ENCODE measurements around the gene CACNB2. TPM values are rescaled to one million over a fixed set of nuclear protein-coding genes. Genes with fewer than 3 reads are reported as not detected.

CACNB2 gene
- total and polyA plus RNA-seq, 9 donors: 1.1 to 2.0 (median 1.4) TPM

DNA sequence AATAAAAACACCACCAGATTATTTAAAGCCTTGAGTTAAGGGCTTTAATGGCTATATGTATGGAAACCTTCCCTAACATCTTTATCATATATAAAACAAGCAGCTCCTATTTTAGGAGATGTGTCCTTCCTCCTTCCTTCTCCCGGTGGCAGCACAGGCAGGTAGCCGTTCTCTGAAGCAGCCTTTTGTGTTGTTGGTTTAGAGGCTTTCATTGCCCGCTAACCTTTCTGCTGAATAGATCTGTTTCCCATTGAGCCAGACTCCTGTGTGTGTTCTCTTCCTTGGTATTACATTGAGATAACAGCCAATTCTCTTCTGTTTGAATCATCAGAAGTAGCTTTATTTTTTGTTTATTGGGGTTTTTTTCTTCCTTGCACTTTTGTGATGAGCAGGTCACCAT is 131.3 kb downstream of the CACNB2 start:
- Histone ChIP-seq H3K4me1 (ENCODE audit: control insufficient read depth, insufficient read depth, low read length) (no peaks in the 10 kb centered on the region), H3K27me3 (ENCODE audit: control insufficient read depth, insufficient read depth, low read length) (no peaks in the 10 kb centered on the region), H3K4me3 (ENCODE audit: low read length) (no peak overlapping the region), H3K9me3 (replicated peaks; ENCODE audit: control insufficient read depth, low read depth, low read length) (no peaks in the 10 kb centered on the region), H3K27ac (ENCODE audit: low read length) (no peak overlapping the region), H3K36me3 (ENCODE audit: control insufficient read depth, insufficient read depth, low read length) (no peaks in the 10 kb centered on the region)
- no peak for DNase-seq
- WGBS (ENCODE audit: insufficient coverage): no CpG with 5 or more reads among the region's 3 CpGs

DNA sequence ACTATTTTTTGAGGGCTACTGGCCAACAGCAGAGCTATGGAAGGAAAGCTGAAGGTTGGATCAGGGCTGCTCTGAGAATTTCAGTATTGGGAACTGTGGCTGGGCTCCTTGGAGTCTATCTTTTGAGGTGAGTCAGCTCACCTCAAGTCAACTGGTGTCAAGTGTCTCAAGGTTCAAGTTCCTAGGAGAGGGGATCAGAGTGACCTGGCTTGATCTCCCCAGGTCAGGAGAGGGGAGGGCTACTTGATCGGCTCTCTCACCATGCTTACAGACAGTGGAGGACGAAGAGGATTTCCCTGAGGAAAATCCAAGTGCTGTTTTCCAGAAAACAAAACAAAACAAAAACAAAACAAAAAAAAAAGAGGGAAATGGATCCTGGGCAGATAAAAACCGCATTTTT is 132.8 kb downstream of the CACNB2 start:
- no peak for DNase-seq
- H3K4me1 ChIP-seq (ENCODE audit: control insufficient read depth, insufficient read depth, low read length): no peaks in the 10 kb centered on the region
- H3K27ac ChIP-seq (ENCODE audit: low read length): no peak overlapping the region
- H3K36me3 ChIP-seq (ENCODE audit: control insufficient read depth, insufficient read depth, low read length): no peaks in the 10 kb centered on the region
- H3K9me3 ChIP-seq (replicated peaks; ENCODE audit: control insufficient read depth, low read depth, low read length): no peaks in the 10 kb centered on the region
- no CpG with 5 or more reads among the region's 3 CpGs for WGBS (ENCODE audit: insufficient coverage)
- H3K27me3 ChIP-seq (ENCODE audit: control insufficient read depth, insufficient read depth, low read length): no peaks in the 10 kb centered on the region
- H3K4me3 ChIP-seq (ENCODE audit: low read length): no peak overlapping the region

DNA sequence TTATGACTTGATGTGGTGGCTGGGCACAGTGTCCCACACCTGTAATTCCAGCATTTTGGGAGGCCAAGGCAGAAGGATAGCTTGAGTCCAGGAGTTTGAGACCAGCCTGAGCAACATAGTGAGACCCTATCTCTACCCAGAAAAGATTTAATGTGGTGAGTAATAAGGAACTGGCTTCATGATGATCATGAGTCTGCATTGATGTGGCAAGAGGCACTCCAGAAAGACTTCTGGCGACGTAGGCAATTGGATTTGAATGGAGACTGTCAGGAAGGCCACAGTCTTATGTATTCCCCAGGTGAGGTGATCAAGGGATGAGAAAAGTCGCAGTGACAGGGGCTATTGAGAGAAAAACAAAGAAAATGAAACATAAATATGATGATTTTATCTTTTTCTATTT is 138.0 kb downstream of the CACNB2 start:
- 100% methylated on average over 2 of the region's 3 CpGs for WGBS (ENCODE audit: insufficient coverage)

DNA sequence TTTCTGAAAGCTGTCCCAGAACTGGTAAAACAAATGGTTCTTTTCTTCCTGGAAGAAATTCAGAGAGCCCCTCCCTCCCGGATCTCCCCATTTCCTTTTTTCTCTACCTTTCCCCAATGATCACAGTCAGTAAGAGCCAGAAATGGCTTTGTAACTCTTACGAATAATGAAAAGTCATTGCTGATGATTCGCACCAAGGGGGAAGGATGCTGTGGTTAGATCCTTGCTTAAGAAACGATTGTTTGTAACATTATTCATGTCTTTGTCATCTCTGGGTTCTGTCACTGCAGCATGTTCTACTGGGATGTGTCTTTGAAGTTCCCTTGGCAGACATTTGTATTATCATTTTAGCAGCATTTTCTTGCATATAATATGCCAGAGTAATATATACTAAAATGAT is 138.9 kb downstream of the CACNB2 start:
- Histone ChIP-seq H3K9me3 (replicated peaks; ENCODE audit: control insufficient read depth, low read depth, low read length) (no peaks in the 10 kb centered on the region), H3K4me1 (ENCODE audit: control insufficient read depth, insufficient read depth, low read length) (no peaks in the 10 kb centered on the region), H3K27me3 (ENCODE audit: control insufficient read depth, insufficient read depth, low read length) (no peaks in the 10 kb centered on the region), H3K36me3 (ENCODE audit: control insufficient read depth, insufficient read depth, low read length) (no peaks in the 10 kb centered on the region), H3K4me3 (ENCODE audit: low read length) (no peak overlapping the region), H3K27ac (ENCODE audit: low read length) (no peak overlapping the region)
- 90% methylated on average over 3 of the region's 4 CpGs for WGBS (ENCODE audit: insufficient coverage)
- DNase-seq: no peak

More for the DNA sequence above, 138.0 kb downstream of the CACNB2 start:
- Histone ChIP-seq H3K4me3 (ENCODE audit: low read length) (no peak overlapping the region), H3K4me1 (ENCODE audit: control insufficient read depth, insufficient read depth, low read length) (no peaks in the 10 kb centered on the region), H3K9me3 (replicated peaks; ENCODE audit: control insufficient read depth, low read depth, low read length) (no peaks in the 10 kb centered on the region), H3K27ac (ENCODE audit: low read length) (no peak overlapping the region), H3K36me3 (ENCODE audit: control insufficient read depth, insufficient read depth, low read length) (no peaks in the 10 kb centered on the region), H3K27me3 (ENCODE audit: control insufficient read depth, insufficient read depth, low read length) (no peaks in the 10 kb centered on the region)
- DNase-seq: no peak

DNA sequence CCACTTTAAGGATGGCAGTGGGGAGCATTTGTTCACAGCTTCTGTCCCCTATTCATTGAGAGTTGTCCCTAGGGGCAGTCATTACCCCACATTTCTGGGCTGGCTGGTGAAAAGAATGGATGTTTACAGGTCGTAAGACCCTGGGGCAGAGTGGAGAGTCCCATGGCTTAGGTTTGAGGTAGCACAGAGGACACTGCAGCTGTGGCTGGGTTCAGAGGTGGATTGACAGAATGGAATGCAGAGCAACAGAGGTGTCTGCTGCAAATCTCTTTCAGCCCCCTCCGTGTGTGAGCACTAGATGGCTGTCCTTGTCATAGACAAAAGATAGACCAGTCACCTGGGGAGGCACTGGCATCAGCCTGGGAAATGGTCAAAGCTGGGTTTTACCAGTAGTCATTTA is 141.9 kb downstream of the CACNB2 start:
- H3K4me3 ChIP-seq (ENCODE audit: low read length): no peak overlapping the region
- no peak overlapping the region for H3K27ac ChIP-seq (ENCODE audit: low read length)
- no peaks in the 10 kb centered on the region for H3K9me3 ChIP-seq (replicated peaks; ENCODE audit: control insufficient read depth, low read depth, low read length)
- DNase-seq: no peak
- no peaks in the 10 kb centered on the region for H3K36me3 ChIP-seq (ENCODE audit: control insufficient read depth, insufficient read depth, low read length)
- no peaks in the 10 kb centered on the region for H3K27me3 ChIP-seq (ENCODE audit: control insufficient read depth, insufficient read depth, low read length)
- H3K4me1 ChIP-seq (ENCODE audit: control insufficient read depth, insufficient read depth, low read length): no peaks in the 10 kb centered on the region
- WGBS (ENCODE audit: insufficient coverage): 36% methylated on average over 2 of the region's 2 CpGs

DNA sequence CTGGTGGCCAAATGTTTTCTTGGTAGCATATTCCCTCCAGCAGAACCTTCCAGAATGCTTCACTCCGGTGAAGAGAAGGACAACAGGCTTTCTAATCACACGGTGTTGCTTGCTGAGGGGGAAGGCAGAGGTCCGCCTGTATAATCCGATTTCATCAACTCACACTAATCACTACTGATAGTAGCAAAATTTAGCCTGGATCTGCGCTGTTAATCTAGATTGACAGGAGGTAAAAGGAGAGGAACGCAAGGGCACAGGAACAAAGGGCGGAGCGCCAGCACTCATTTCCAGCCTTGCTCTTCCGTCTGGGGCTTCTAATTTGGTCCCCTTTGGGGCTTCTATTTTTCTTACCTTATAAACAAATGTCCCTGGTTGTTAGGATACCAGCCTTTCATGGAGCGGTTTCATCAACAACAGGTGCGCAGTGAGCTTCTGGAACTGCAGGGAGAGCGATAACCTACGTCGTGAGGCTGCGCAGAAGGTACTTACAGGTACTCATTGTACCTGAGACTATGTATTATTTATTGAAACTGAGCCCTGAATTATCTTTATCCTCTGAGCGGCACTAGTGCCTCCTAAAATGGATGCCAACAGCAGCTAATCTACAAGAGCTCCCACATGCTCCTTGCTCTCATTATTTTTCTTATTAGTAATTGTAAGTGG is 150.6 kb downstream of the CACNB2 start:
- Histone ChIP-seq H3K36me3 (ENCODE audit: control insufficient read depth, insufficient read depth, low read length) (no peaks in the 10 kb centered on the region), H3K9me3 (replicated peaks; ENCODE audit: control insufficient read depth, low read depth, low read length) (no peaks in the 10 kb centered on the region), H3K4me1 (ENCODE audit: control insufficient read depth, insufficient read depth, low read length) (no peaks in the 10 kb centered on the region), H3K27me3 (ENCODE audit: control insufficient read depth, insufficient read depth, low read length) (no peaks in the 10 kb centered on the region), H3K4me3 (ENCODE audit: low read length) (no peak overlapping the region), H3K27ac (ENCODE audit: low read length) (no peak overlapping the region)
- DNase-seq: no peak
- 33% methylated on average over 1 of the region's 16 CpGs for WGBS (ENCODE audit: insufficient coverage)

DNA sequence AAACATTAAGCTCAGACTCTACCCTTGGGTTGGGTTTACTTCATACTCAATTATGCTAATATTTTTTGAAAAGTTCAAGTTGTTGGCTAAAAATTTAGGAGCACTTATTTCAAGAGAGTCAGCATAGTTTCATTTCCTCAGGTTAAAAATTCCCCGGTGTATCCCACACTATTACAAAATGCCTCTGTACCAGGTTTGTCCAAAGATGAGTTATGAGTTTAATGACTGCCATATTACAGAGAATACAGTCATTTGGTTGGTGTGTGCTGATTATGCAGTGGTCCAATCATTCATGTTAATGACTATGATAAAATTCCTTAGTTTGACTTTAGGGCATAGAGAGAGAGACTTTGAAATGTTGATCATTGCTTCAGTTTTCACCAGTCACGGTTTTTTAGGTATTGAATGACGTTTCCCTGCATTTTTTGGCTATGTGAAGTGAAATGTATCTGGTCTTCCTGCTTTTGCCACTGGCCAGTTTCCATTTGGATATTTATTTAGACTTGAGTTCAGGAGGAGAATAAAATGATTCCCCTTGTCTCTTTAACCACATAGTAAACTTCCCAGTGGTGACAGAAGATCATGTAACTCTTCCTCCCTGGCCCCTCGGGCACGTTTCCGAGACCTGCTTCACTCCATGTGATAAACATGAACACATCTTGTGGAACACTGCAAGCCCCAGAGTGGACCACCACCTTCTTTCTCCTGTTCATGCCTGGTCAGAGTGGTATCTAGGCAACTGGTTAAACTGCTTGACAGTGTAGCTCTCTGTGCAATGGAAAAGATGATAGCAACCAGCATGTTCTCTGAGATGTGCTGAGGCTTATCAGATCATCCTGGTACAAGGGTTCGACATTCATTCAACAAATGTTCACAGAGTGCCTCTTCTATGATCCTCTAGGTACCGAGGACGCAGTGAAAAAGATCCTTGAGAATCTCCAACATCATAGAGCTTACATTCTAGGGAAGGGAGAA is 153.6 kb downstream of the CACNB2 start:
- peak; percentile 14 for DNase-seq
- Histone ChIP-seq H3K36me3 (ENCODE audit: control insufficient read depth, insufficient read depth, low read length) (no peaks in the 10 kb centered on the region), H3K4me3 (ENCODE audit: low read length) (no peak overlapping the region), H3K4me1 (ENCODE audit: control insufficient read depth, insufficient read depth, low read length) (no peaks in the 10 kb centered on the region), H3K27ac (ENCODE audit: low read length) (no peak overlapping the region), H3K27me3 (ENCODE audit: control insufficient read depth, insufficient read depth, low read length) (no peaks in the 10 kb centered on the region), H3K9me3 (replicated peaks; ENCODE audit: control insufficient read depth, low read depth, low read length) (no peaks in the 10 kb centered on the region)
- 87% methylated on average over 3 of the region's 9 CpGs for WGBS (ENCODE audit: insufficient coverage)

DNA sequence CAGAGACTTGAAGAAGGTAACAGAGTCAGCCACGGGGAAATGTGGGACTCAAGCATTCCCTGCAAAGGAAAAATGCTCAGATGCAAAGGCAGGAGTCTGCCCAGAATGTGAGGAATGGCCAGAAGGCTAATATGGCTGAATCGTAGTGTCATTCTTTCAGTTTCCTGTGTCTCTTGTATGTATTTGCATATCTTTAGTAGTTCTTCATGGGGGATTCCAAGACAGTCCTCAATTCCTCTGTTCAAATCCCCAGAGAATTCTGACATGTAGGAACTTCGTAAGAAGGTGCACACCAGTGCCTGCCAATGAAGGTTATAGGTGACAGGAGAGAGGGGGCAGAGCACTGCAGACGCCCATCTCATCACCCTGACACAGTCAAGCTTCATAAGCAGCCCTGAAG is 154.4 kb downstream of the CACNB2 start:
- no peak overlapping the region for H3K27ac ChIP-seq (ENCODE audit: low read length)
- no peak for DNase-seq
- whole genome bisulfite sequencing (ENCODE audit: insufficient coverage): 53% methylated on average over 1 of the region's 4 CpGs
- H3K9me3 ChIP-seq (replicated peaks; ENCODE audit: control insufficient read depth, low read depth, low read length): no peaks in the 10 kb centered on the region
- H3K36me3 ChIP-seq (ENCODE audit: control insufficient read depth, insufficient read depth, low read length): no peaks in the 10 kb centered on the region
- H3K27me3 ChIP-seq (ENCODE audit: control insufficient read depth, insufficient read depth, low read length): no peaks in the 10 kb centered on the region
- H3K4me1 ChIP-seq (ENCODE audit: control insufficient read depth, insufficient read depth, low read length): no peaks in the 10 kb centered on the region
- H3K4me3 ChIP-seq (ENCODE audit: low read length): no peak overlapping the region

DNA sequence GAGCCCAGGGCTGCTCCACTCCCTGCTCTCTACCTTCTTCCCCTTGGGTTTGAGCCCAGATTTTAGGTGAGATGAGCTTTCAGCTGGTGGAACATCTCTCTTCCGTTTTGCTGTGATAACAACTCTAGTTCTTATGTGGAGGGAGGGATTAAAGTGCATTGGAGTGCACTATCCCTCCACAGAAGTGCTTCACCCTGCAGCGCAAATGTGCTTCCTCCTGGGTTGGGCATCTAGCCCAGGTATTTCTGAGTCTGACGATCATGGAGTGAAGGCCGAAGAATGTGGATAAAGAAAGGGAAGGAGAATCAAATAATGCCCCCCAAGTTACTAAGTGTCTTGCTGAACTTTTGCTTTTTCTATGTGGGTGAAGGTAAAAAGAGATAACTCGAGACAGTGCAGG is 157.4 kb downstream of the CACNB2 start:
- Histone ChIP-seq H3K27ac (ENCODE audit: low read length) (no peak overlapping the region), H3K4me3 (ENCODE audit: low read length) (no peak overlapping the region), H3K4me1 (ENCODE audit: control insufficient read depth, insufficient read depth, low read length) (no peaks in the 10 kb centered on the region), H3K9me3 (replicated peaks; ENCODE audit: control insufficient read depth, low read depth, low read length) (no peaks in the 10 kb centered on the region), H3K36me3 (ENCODE audit: control insufficient read depth, insufficient read depth, low read length) (no peaks in the 10 kb centered on the region), H3K27me3 (ENCODE audit: control insufficient read depth, insufficient read depth, low read length) (no peaks in the 10 kb centered on the region)
- no peak for DNase-seq
- WGBS (ENCODE audit: insufficient coverage): 85% methylated on average over 4 of the region's 5 CpGs

DNA sequence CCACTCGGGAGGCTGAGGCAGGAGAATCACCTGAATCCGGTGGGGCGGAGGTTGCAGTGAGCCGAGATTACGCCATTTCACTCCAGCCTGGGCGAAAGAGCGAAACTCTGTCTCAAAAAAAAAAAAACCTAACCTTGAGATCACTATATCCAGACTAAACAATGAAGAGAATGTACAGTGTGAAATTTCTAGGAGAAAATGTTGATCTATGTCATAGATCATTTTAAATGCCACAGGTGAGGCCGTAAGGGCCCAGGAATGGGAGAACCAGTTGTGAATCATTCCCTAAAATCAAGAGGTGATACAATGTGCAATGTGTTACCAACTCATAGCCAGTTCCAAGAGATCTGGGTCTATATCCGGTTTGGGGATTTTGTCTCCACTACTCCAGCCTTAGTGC is 158.0 kb downstream of the CACNB2 start:
- DNase-seq: no peak
- Histone ChIP-seq H3K4me3 (ENCODE audit: low read length) (no peak overlapping the region), H3K27ac (ENCODE audit: low read length) (no peak overlapping the region), H3K36me3 (ENCODE audit: control insufficient read depth, insufficient read depth, low read length) (no peaks in the 10 kb centered on the region), H3K9me3 (replicated peaks; ENCODE audit: control insufficient read depth, low read depth, low read length) (no peaks in the 10 kb centered on the region), H3K27me3 (ENCODE audit: control insufficient read depth, insufficient read depth, low read length) (no peaks in the 10 kb centered on the region), H3K4me1 (ENCODE audit: control insufficient read depth, insufficient read depth, low read length) (no peaks in the 10 kb centered on the region)
- WGBS (ENCODE audit: insufficient coverage): no CpG with 5 or more reads among the region's 9 CpGs
